T1000 (cell line): Measurements from ENCODE around the gene MYO5C.

Experiments used
- DNase-seq: peaks from one replicate; lab custom pipeline; 2025; ENCODE audit warnings: mixed read lengths; lab: John Stamatoyannopoulos, UW

Gene MYO5C

DNA sequence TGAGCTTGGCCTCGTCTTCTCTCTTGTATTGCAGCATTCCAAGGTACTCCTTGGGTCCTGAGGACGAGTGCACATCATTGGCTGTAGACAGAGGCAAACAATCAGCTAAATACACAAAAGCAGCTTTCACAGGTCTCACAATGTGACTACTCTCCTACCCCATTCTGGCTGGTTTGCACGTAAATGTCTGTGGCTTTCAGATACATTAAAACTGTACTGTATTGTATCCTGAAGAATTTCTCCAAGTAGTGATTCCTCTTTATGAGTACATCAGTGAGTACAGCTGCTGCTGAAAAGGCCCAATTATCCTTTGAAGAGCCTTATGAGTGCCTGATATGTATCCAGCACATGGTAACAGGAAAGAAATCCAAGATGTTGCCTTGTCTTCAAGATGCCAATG is 82.4 kb downstream of the MYO5C start:
- no peak for DNase-seq

DNA sequence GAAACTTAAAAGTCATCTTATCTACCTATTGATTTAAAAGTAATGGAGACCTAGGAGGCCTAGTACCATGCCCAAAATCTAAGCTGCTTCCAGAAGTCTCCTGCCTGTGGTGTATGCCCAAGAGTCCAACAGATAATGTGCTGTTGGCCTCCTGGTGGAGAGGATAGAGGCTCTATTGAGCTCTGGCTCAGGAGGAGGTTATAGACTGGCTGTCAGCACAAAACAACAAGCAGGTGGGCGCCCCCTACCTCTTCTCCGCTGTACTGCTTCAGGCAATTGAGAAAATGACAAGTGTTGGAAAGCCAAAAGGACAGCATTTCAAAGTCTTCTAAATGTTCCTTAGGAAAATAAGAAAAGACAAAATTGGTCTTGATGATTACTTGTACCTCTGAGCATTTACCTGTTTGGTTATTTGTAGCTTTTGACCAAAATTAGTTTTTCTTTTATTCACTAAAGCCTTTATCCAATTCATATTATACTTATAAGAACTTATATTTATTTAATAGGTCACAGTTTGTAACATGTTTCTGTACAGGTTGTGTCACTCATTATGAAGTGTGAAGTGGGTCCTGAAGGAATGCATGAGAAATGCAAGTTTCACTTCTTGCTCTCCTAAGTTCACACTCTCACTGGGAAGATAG is 87.2 kb downstream of the MYO5C start:
- no peak for DNase-seq

DNA sequence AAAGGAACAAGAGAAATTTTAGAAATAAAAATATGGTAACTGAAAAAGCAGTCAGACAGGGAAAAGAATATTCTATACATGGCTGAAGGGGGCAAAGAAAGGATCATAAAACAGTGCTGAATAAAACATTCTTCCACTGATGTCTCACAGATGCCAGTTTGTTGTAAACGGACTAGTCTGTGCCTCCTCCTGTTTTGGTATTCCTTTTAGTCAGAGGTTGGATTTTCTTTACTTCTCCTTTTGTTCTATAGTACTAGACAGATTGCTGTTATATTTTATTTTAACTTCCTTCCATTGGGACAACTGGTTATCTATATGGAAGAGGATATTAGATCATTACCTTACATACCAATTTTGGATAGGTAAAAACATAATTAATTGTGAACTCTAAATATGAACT is 88.4 kb downstream of the MYO5C start:
- DNase-seq = no peak

DNA sequence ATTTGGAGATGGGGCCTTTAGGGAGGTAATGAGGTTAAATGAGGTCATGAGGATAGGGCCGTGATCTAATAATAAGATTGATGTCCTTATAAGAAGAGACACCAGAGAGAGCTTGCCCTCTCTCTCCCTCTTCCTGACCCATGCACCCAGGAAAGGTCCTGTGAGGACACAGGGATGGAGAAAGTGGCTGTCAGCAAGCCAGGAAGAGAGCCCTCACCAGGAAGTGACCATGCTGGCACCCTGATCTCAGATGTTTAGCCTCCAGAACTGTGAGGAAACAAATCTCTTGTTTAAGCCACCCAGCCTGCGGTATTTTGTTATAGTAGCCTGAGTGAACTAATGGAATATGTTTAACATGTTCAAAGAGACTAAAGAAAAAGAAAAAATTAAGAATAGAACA is 89.2 kb downstream of the MYO5C start:
- DNase-seq = no peak

DNA sequence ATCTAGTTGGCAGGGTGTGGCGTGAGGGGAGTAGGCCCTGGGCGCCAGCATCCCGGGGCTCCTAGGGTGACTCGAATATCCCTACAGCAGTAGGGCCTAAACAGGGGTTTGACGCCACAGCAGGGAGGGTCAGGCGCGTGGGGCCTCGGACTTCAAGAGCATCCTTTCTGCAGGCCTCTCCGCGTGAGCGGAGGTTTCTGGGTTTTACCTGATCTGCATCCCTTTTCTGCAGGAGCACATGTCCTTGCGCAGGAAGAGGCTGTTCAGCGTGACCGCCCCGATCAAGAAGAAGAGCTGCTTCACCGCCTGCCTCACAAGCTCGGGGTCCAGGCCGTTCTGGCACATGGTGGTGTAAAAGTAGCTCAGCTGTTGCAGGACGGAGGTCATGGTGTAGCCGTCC is 90.9 kb downstream of the MYO5C start:
- no peak for DNase-seq

DNA sequence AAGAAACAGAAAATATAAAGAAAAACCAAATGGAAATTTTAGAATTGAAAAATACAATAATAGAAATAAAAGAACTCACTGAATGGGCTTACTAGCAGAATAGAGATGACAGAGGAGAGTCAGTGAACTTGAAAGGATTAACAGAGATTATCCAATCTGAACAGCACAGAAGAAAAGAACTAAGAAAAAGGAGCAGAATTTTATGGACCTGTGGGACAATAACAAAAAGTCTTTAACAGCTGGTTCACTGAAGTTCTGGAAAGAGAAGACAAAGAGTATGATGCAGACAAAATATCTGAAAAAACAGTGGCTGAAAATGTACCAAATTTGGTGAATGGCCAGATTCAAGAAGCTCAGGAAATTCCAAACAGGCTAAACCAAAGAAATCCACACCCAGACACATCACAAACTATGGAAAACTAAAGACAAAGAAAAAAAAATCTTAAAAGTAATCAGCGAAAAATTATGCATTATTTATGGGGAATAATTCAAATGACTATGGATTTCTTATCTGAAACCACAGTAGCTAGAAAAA is 94.7 kb downstream of the MYO5C start:
- no peak for DNase-seq

DNA sequence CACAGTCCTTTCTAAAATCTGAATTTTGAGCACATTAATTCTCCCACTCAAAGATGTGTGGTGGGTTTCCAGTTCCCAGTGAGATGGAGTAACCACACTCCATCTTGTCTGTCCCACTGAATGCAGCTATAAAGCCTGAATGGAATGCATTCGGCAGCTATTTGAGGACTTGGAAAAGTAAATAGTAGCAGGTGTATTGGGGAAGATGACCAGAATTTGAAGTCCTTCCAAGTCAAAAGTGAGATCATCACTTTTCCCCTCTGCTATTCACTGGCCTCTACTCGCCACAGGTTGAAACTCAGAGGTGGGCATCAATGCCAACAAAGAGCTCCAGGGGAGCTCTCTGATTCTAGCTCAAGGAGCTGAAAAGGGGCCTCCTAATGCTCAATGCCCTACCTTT is 96.3 kb downstream of the MYO5C start:
- no peak for DNase-seq

DNA sequence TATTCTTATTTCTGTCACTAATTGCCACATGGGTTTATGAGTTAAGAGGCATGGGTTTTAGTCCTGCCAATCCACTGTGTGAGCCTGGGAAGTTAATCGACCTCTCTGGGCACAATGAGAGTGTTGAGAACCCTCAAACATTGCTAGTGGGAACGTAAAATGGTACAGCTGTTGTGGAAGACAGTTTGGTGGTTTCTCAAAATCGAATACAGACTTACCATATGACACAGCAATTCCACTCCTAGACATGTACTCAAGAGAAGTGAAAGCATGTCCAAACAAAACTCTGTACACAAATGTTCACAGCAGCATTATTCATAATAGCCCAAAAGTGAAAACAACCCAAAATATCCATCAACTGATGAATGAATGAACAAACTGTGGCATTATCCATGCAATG is 98.7 kb downstream of the MYO5C start:
- DNase-seq = no peak

DNA sequence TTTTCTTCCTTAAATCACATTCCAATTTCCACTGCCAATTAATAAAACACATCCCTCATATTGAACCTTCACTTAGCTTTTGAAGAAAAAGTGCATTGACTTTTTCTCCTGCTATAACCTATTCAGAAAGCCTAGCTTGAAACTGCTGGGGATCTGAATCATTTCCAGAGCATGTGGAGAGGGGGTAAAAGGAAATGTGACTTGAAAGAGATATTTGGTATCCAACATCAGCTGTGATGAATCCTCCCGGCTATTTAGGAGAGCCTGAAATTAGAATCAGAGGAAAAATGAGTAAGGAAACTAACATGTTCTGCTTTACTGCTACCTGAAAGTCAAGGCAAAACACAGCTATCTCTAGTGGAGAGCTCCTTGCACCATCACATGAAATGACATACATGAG is 101.8 kb downstream of the MYO5C start:
- DNase-seq = no peak

DNA sequence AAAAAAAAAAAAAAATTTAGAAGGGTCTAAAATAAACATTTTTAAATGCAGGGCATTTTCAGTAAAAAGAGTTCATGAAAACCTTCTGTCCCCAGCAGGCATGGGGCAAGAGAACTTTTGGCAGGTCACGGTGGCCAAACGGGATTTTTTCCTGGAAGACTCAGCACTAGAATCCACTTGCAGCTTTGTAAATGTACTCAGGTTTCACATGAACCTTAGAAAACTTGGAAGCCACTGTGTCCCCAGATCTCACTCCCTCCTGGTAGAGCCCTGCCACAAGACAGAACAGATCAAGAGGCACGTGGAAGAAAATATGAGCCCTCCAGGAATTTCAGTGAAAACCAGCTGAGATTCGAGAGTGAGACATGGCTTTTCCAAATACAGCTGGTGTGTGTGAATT is 102.3 kb downstream of the MYO5C start:
- DNase-seq = no peak

DNA sequence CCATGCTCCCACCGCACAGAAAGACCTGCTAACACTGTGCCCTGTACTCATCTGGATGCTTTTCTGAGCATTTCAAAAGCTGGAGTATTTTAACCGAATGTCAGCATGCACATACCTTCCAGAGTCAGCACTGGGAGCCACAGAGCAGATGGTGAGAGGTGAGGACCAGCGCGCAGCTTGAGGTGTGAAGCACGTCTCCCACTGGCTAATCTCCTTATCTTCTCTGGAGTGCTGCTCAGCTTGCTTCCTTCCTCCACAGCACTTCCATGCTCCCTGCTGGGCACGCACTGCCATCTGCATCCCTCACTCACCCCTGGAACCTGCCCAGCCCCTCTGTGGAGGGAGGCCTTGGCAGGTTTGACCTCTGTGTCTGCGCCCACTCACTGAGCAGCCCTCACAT is 104.4 kb downstream of the MYO5C start, which contains the start of gene GNB5:
TSS of gene GNB5 (minus strand) at position 186 of the 400 bp plus-strand sequence. CDS start 6,716 bp downstream, outside the sequence.
- no peak for DNase-seq

DNA sequence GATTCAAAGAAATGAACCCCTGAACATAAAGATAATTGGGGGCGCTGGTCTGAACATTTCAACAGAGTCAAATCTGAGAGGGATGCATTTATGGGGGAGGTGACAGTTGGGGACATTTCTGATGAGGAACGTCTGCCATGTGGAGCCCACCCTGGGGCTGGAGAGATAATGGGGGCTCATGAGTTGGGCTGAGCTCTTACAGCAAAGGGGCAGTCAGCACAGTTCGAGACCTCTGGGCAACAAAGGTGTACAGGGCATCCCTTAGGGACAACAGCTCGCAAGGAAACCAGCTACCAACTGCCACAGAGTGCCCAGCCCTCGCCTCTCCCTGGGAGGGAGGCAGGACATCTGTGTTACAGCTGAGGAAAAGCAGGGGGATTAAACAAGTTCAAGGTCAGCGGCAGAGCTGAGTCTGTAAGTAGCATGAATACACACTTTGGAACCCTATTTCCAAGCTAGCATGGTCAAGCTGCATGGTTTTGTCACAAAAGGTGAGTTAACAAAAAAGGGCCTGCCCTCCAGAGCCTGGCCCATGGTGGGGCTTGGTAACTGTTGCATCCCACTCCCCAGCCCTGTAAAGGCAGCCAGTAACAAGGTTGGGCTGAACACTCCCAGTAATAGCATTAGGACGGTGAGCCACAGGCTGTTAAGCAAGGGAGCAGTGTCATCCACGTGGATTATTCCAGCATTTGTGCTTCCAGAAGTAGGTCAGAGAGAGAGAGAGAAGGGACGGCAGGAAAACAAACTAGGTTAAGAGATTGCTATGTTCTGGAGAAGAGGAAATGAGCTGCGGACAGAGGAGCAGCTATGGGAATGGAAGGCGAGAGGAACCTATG is 108.7 kb downstream of the MYO5C start:
- DNase-seq = no peak

DNA sequence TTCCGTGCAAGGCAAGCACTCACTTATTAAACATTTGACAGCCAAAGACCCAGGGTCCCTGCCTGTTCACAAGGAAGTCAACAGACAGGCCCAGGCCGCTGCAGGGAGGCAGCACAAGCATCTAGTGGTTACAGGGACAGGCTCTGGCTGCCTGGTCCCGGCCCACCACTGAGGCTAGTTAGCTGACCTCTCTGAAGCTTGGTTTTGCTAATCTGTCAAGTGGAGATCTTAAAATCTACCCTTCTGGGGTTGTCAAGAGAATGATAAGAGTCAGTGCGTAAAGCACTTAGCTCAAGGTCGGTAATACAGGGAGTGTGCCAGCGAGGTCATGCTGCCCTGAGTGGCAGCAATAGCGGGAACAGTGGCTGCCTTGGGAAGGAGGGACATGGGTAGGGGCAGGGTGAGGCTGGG is 110.4 kb downstream of the MYO5C start:
- DNase-seq = no peak

DNA sequence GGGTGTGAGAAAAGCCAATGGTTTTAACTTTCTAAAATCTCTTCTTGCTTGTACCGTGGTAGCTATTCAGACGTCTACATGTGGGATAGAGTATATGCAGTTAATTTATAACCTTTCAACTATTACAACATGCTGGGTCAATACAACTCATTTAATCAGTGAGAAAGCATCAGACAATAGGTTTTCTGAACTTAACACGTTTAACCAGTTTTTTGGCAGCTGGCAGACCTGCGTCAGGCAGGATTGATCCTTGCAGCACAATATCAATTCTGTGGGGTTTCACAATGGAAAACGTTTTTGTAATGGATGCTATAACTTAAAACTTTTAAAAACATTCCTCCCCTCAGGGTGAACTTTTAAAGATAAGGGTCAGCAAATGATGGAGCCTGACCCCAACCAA is 110.9 kb downstream of the MYO5C start:
- no peak for DNase-seq

DNA sequence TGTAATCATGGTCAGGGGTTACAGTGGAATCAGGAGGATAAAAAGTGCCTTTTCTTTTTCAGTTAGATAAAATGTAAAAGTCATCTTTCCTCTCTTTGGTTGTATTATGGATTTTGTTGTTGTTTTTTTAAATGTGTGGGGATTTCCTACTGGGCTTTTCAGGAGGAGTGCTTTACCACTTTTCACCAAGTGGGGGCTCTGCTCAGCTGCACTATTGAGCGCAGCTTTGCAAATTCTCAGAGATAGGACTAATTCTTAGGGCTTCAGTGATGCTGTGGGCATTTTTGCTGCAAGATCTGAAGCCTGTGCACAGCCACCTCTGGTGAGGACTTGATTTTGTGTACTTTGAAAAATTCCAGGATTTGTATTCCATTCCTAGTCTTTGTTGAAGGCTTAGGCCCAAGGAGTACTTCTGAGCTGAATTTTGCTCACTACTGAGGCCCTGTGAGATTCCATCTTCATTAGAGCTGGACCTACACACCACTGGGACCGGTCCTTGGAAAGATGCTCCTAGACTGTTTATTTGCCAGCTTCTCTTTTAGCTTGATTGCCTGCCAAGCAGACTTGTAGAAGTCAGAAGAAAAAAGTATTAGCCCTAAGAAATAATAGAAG is 111.9 kb downstream of the MYO5C start:
- no peak for DNase-seq

DNA sequence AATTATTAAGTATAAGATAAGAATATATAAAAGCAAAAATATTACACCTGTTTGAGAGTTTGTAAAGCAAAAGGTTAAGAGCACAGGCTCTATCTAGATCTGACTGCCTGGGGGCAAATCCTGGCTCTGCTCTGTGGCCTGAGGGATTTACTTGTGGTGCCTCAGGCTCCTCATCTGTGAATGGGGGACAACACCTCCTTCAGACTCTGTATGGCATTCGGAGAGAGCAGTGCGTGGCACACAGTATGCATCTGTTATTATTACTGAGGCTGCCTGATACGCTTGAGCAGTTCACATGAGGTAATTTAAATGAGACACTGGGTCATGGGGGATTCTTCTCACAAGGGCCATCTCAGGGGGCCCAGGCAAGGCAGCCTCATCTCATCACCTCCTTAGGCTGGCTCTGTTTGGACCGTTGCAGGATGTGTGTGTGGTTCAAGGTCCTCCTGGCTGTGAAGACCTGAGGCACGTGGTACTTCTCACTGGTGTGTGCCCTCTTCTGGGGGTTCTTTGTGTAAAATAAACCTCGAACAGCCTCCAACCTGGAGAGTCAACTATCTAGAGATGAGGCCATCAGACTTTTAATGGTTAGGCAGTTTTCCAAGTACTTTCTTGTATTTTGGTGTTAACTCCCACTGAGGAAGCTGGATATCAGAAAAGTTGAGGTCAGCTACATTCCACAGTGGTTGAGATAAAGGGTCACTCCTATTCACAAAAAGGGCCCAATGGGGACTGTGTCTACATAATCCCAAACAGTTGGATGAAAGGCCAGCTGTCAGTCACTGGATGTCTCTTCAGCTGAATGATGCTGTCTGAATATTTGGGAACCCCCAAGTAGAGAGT is 113.4 kb downstream of the MYO5C start:
- DNase-seq = no peak

DNA sequence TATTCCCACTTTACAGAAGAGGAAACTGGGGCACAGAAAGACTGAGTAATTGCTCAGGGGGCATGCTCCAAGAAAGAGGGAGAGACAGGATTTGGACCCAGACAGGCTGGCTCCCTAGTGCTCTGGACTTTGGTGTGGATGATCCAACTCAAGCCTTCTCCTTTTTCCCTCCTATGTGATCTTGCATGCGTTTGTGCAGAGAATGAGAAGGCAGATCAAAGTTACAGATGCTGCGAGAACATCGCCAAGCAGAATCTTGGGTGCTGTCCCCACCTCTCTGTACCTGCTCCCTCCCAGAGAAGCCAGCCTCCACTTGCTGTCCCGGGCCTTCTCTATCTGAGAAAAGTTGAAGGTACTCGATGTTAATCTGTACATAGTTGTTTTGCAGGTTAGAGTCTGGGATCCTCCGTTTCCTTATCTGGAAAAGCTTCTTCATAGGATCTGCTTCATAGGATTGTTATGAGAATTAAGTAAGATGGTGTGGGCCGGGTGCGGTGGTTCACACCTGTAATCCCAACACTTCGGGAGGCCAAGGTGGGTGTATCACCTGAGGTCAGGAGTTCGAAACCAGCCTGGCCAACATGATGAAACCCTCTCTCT is 114.7 kb downstream of the MYO5C start:
- DNase-seq = no peak

DNA sequence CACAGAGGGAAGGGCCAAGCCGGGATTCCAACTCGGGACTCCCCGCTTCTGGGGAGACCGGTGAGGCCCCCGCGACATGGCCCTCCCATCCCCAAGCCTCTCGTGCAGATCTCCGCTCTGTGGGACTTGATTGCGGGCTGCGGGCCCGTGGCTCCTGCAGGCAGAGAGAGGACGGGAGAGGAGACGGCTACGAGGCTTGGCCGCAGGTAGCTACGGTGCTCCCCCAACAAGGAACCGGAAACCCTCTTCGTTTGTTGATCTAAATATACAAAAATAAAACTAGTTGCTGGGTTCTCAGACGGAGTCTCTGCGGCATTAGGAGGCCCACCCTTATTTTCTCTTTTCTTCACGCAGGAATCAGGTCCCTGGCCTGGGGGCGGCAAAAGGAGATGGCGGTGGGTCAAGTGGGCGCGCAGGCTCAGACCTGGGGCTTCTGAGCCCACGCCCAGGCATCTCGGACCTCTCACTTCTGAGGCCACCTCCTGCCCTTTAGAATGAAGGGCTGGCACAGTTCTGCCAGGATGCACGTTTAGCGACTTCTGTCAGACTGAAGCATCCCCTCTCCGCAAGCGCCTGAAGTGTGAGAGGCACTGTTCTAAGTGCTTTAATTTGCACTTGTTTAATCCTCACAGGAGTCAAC is 115.3 kb downstream of the MYO5C start:
- DNase-seq = no peak

DNA sequence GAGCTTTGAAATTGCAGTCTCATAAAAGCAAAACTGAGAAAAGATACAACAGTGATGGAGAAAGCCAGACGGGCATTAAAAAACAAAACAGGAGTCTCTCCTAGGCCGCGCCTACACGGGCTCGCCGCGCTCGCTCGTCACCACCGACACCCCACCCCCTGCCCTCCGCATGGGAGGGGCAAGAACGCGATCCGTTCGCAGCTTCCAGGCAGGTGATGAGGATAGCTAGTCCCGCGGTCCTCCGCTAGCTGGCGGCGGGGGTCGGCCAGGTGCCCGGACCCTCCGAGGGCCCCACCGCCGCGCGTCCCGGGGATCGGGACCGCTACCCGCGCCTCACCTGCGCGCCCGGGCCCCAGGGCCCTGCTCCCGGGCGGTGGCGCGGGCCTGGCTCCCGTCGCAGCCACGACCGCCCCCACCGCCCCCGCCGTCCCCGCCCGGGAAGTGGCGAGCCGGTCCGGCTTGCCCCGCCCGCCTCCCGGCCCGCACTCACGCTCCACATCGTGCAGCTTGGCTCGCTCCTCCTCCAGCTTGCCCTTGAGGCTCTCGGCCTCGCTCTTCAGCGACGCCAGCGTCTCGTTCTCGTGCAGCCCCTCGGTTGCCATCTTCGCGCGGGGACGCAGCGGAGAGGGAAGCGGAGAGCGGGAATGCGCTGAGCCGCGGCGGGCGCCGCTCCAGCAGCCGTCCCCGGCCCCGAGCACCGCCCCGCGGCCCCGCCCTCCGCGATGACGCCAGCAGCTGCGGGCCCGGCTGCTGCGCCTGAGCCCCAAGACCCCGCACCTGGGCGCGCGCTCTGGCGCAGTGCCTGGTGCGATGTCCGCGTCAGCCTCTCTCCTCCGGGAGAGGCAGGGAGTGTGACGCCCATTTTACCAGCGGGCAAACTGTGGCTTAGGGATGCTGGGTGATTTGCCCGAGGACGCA is 116.1 kb downstream of the MYO5C start:
- peak; percentile 69 for DNase-seq

DNA sequence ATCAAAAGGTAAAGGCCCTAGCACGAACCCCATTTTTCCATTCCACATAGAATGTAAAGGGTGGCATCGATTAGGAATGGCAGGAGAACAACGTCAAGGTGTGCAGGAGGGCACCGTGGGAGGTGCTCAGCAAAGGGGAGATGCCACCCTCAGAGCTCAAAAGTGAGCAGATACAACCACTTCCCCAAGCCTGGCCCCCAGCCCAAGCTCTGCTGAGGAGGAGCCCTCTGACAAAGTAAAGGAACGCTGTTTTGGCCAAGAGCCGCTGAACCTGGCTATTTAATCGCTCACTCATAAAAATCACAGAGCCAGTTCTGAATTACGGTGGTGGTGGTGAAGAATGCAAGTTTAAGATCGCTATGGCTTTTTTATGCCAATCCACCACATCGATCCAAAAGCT is 116.8 kb downstream of the MYO5C start:
- DNase-seq = no peak
